NCI-H82 (cell line): Measurements from ENCODE around the gene KLF4.

Source experiments
- DNase-seq: peaks from one replicate; lab custom pipeline; 2025; lab: John Stamatoyannopoulos, UW

Gene KLF4

DNA sequence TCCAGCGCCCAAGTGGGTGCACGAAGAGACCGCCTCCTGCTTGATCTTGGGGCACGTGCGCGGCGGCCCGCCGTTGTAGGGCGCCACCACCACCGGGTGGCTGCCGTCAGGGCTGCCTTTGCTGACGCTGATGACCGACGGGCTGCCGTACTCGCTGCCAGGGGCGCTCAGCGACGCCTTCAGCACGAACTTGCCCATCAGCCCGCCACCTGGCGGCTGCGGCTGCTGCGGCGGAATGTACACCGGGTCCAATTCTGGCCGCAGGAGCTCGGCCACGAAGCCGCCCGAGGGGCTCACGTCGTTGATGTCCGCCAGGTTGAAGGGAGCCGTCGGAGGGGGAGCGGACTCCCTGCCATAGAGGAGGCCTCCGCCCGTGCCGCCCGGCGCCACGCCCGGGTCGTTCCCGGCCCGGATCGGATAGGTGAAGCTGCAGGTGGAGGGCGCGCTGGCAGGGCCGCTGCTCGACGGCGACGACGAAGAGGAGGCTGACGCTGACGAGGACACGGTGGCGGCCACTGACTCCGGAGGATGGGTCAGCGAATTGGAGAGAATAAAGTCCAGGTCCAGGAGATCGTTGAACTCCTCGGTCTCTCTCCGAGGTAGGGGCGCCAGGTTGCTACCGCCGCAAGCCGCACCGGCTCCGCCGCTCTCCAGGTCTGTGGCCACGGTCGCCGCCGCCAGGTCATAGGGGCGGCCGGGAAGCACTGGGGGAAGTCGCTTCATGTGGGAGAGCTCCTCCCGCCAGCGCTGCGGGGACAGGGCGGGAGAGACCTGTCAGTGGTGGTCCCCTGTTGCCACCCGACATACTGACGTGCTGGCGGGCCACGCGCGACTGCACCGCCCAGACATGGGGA lies 1.8 kb downstream of the KLF4 start:
- peak; percentile 81 for DNase-seq

- DNase-seq, result peak; percentile 35
Measured at GRCh38 chr9:107486674-107487520, 2.7 kb downstream of the KLF4 start.

DNA sequence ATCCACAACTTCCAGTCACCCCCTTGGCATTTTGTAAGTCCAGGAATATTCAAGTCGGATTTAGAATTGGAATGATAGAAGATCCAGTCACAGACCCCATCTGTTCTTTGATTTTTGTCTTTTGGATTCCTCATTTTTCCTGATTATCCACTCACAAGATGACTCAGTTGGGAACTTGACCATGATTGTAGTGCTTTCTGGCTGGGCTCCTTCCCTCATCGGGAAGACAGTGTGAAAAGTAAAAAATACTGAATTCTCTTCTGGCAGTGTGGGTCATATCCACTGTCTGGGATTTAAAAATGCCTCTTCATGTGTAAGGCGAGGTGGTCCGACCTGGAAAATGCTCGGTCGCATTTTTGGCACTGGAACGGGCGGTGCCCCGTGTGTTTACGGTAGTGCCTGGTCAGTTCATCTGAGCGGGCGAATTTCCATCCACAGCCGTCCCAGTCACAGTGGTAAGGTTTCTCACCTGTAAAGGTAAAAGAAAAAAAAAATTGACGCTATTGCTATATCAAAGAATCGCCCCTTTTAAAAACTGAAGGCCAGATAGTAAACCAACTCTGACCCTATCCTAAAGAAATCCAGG lies 4.0 kb downstream of the KLF4 start:
- DNase-seq, result no peak

DNA sequence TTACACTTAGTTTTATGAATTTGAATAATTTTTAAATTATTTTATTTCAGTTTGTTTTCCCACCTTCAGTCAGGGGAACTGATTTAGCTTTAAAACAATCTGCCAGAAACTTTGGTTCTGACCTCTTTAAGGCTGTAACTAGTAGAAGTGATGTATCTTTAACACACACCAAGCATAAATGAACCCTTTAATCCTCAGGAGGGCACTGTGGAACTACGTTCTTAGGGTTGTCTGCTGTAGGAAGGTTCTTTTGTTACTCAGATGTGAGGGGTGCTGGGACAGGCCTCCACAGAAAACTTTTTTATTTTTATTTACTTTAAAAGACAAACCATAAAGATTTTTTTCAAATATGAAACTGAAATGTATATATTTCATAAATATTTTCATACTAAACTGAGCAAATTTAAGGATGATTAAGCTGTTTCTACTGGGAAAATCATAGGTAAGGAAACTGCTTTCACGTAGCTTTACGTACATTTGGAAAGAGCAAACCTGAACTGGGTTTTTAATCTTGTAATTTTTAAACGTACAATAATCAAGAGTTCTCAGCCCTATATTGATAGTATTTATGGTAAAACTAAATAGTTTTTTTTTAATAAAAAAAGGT lies 5.3 kb downstream of the KLF4 start:
- DNase-seq, result peak; percentile 73

- DNase-seq, result no peak
Measured at GRCh38 chr9:107483666-107484065, 5.9 kb downstream of the KLF4 start.

DNA sequence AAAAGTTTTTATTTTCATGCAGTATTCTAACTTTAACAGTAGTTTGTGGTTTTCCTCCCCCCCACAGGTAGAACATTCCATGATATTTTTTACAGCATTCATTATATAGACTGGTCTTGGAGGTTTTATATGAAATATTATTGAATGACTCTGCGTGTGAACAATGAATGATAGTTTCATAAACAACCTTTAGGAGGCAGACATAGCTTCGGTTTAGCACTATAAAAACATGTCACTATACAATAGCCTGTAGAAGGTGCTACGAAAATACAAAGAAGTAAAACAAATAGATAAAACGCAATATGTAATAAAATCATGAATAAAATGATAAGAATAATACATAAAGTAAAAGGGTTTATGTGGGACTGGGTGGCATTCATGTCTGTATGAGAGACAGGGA lies 8.5 kb downstream of the KLF4 start:
- no peak for DNase-seq

GRCh38 chr9:107480386-107480789 lies 9.2 kb downstream of the KLF4 start:
- DNase-seq, result no peak

DNA sequence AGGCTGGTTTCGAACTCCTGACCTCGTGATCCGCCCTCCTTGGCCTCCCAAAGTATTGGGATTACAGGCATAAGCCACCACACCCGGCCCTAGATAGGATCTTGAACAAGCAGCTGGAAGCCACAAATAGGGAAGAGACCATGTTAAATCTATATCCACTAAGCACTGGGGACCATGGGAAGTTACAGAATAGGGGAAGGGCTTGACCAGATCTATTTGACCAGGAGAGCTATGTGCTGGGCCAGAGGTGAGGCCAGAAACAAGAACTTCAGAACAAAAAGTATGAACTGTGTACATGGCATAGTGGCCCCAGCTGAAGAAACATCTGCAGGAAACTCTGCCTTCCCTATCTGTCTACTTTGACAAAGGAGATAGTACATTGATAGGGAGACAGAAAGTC lies 10.8 kb downstream of the KLF4 start:
- DNase-seq, result no peak

- DNase-seq, result no peak
Measured at GRCh38 chr9:107474124-107474523, 15.4 kb downstream of the KLF4 start.

- DNase-seq, result peak; percentile 78
Measured at GRCh38 chr9:107472581-107473340, 16.8 kb downstream of the KLF4 start.

GRCh38 chr9:107471552-107471951 lies 18.0 kb downstream of the KLF4 start:
- DNase-seq, result no peak

DNA sequence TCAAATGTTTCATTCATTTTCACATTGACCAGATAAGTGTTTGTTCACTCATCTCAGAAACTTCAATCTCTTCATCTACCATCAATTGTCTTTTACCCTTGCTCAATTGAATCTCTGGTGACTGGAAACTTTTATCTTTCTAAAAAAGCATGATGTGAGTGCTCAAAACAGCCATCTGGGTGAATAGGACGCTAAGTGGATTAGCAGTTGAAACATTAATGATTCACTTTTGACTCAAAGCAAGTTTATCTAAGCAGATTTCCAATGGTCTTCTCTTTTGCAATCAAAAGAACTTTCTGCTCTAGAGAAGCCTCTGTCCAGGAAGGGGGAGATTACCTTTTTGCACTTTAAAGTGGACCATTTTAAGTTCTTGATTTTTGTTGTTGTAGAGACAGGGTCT lies 22.2 kb downstream of the KLF4 start:
- DNase-seq, result peak; percentile 24

- DNase-seq, result no peak
Measured at GRCh38 chr9:107466826-107467225, 22.7 kb downstream of the KLF4 start.

DNA sequence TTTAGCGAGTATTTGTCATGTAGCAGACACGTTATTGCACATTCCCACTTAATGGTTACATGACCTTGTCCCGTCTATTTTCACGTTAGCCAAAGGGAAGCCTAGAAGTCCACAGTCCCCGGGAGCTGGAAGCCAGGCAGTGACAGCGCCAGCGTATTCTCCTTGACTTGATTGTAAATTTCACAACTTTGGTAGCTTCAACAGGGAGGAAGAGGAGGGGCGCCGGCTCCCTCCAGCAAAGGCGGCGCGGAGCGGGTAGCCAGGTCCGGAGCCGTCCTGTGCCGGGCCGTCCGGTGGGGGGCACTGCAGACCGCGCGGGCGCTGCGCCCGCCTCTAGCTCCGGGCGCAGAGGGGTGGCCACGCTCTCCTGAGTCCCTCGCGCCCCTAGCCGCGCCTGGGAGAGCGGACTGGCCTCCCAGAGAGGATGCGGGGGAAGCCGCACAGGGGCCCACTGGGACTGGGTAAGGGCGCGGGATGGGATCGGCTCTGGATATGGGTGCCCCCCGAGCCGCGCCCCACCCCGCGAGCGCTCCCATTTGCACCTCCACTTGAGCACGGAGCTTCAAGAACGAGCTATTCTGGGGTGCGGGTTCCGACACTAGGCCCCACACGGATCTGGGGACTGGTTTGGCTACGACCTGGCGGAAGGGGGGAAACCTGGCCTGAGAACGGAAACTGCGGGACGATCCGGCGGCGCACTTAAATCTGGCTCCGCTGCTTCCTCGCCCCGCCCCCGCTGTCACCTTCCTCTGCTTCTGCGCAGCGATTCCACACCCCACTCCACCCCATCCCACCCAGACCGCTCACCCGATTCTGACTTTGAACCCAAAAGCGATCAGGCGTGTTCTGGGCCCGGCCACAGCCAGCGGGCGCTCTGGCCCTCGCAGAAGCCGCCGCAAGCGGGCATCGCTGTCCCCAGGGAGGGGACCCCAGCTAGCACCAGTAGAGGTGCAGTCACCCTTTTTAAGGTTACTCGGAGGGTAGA lies 23.8 kb downstream of the KLF4 start:
- no peak for DNase-seq

DNA sequence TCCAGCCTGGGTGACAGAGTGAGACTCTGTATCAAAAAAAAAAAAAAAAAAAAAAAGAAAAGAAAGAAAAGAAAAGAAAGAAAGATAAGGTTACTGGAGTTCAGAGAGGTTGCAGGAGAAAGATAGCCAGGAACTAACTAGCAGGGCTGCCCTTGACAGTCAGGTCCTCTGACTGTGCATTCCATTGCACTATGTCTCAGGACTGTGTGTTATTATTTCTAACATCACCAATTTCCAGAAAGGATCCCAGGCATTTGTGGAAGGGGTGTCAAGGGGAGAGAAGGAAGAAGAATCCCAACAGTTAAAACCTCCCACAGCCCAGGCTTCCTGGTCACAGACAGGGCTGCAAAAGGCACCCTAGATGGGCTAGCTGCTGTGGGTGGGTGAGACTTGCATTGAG lies 25.1 kb downstream of the KLF4 start:
- no peak for DNase-seq

DNA sequence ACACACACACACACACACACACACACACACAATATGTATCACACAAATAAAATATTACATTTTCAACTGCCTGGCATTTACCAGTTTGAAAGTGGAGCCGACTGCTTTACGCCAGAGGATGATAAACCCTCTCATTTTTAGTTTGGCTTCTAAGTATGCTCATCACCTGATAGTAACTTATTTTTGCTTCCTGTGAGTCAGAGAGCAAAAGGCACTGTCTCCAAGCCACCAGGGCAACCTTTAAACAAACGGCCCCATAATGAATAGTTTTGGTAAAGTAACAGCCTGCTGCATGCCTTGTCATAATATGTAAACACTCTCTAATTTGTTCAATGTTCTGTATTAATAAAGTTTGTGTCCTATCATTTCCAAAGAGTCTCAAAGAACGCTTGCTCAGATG lies 26.9 kb downstream of the KLF4 start:
- no peak for DNase-seq

- DNase-seq, result no peak
Measured at GRCh38 chr9:107460153-107461023, 29.2 kb downstream of the KLF4 start.

DNA sequence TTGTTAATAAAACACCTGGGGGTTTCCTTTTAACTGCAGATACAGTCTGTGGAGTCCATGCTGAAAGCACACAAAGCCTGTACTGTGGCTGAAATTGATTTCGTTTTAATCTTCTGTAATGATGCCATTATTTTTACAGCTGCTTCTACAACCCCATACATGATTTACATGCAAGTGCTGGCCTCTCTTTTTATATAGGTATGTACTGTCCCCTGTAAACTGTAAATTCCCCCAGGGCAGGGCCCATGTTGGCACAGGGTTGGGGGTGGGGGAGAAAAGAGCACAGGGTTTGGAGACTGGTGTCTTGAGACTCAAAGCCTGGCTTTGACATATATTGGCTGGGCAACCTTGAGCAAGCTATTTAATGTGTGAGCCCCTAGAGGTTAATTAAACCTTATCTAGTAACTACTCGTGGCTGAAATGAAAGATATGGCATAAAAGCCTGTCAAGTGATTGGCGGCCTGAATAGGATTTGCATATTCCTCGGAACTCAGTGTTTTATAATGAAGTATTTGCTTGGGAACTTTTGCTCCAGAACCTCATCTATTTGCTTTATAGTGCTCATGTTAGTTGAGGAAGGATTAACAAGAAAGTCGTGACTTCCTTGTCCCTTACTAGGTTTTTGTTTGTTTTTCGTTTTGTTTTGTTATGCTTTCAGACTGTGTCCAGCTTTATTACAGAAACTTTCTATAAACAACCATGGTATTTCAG lies 34.0 kb downstream of the KLF4 start:
- DNase-seq, result no peak

DNA sequence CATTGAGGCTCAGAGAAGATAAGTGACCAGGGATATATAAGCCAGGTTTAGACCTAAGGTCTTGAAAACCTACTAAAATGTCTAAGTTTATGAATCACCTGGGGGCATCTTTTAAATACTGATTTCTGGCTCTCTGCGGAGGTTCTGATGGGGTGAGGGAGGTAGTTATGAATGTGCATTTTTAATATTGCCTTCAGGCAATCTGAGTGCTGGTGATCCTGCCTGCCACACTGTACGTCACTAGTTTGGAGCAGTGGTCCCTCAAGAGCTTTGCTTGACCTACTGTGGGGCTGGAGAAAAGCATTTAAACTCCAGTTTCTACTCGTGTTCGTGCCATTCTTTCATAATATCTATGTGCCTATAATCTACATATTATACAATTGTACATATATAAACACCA lies 36.1 kb downstream of the KLF4 start:
- no peak for DNase-seq
